ENCODE measurements around the gene RBMS3.
"Not testable (repeated sequence)": the region's sequence is repeated elsewhere in the genome, so short reads cannot be mapped to it uniquely, and the experiment has no call there.

RBMS3 gene

DNA sequence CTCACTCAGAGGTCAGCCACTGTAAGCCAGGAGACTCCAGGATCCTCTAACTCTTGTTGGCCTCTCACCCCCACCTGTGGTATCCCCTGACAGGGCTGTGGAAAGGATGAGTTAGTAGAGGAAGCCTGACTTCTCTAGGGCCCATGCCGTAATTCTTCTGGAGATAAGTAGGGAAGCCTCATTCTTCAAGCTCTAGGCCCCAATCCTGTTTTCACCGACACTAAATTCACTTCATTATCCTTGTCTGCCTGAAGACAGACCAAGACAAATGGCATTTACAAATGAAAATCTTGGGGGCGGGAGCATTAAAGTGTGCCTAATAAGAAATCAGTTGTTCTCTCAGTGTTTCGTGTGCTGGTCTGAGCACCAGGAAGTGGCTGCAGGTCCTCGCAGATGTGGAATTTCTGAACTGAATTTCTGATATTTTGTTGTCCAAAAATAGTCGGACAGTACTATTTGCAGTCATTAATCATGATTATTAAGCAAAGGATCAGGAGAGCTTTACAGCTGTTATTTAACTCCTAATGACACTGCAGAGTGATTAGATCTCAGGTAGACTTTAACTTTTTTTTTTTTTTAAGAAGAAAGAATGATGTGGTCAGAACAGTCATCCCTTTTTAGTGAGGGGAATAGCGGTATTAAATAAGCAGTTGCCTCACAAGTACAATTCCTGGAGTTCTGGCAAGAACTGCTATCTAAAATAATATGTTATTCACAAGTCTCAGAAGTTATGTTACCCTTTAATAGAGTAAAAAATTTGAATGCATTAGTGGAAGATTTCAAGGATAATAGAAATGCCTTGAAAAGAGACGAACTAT lies 58.4 kb downstream of the RBMS3 start:
- DNase-seq (ENCODE audit: low read depth, low spot score), result no peak

GRCh38 chr3:29344154-29344553 lies 63.3 kb downstream of the RBMS3 start:
- DNase-seq (ENCODE audit: low read depth, low spot score), result no peak

DNA sequence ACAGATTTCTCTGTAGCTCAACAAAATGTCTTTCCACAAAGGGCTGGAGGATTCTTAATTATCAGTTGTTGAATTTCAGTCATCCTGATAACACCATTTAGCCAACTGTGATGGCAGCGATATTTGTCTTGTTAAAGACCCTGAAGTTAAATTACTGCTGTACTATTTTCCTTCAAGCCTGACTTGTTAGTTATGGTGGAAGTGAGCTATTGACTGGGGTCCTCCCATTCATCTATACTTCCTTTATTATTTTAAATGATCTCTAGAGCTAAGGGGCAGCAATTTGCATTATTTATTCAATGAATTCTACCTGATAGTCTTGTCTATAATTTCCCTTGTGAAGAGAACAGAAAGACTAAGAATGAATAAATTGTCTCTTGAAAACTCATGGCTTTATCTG lies 64.1 kb downstream of the RBMS3 start:
- no peak for DNase-seq (ENCODE audit: low read depth, low spot score)

DNA sequence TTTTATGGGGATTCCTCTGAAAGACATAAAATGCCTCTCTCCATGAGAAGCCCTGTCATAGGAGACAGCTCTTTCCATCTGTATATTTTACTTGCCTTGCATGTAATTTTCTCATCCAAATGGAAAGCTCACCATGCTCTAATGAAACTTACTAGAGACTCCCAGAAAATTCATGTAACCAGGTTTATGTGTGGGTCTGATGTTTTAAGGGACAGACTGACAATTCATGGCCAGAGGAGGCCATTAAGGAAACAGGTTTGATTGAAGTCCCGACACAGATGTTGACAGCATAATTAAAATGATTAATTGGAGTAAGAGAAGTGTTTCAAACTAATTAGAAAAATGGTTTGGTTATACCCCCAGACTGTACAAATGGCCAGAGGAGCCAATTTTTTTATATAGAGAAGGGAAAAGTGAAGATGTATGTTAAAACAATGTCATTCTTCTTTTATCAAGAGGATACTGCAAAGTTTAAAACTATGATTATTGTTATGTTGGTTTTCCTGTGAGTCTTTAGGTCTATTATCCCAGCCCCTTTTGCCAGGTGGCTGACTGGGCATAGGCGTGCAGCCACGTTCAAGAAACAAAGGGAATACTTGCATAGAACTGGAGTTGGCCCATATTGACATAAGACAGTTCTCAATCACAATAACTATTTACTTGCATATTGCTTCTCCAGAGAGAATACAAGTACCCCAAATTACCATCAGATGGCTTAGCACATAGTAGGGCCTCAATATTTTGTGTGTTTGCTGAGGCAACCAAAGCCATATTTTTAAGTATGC lies 64.8 kb downstream of the RBMS3 start:
- no peak for DNase-seq (ENCODE audit: low read depth, low spot score)

DNA sequence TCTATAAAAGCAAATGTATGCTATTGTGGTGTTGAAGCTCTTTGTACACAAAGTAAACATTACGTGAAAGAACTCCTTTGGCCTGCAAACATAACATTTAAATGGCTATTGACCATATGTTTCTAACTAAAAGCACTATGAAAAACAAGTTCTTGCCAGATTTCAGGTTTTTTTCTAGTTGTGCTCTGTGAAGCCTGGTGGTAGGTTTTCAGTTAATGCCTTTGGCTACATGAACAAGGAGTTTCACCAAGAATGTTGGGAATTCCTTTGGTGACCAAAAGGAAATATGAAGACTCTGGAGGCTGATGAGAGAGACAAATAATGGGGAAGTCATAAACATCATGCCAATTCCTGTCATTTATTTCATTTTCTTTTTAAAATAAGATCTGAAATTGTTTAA lies 66.0 kb downstream of the RBMS3 start:
- DNase-seq (ENCODE audit: low read depth, low spot score), result no peak

- no peak for DNase-seq (ENCODE audit: low read depth, low spot score)
Observed at GRCh38 chr3:29347412-29347811, 66.5 kb downstream of the RBMS3 start.

GRCh38 chr3:29348316-29348715 lies 67.4 kb downstream of the RBMS3 start:
- no peak for DNase-seq (ENCODE audit: low read depth, low spot score)

DNA sequence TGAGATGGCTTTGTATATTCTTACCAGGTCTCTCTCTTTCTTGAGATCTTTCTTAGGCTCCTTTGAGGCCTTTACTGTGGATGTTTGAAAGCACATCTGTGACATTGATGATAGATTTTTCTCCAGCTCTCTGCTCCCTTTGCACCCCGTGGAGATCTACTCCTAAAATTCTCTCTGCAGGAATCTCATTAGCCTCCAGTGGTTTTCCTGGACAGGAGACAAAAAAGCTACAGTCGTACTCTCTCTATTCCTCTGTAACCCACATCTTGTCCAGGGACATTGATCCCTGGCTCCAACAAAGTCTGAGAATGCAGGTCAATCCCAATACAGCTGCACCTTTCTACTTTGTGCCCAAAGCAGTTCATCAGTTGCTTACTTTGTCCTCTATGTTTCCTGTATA lies 68.2 kb downstream of the RBMS3 start:
- no peak for DNase-seq (ENCODE audit: low read depth, low spot score)

- DNase-seq (ENCODE audit: low read depth, low spot score), result no peak
Observed at GRCh38 chr3:29353807-29354206, 72.9 kb downstream of the RBMS3 start.

DNA sequence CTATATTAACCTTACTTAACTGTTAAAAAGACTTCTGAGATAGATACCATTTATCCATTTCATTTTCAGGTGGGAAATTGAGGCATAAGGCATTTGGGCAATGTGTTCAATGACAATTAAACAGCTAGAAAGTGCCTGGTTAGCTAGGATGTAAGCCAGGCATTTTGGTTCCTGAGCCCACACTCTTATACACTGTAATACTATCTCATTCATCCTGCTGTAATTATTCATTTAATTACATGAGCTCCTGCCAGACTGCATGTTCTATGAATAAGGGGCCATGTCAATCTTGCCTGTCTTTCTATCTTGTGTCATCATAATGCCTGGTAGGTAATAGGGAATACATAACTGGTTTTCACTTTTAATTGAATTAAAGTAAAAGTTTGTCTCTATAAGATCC lies 74.0 kb downstream of the RBMS3 start:
- DNase-seq (ENCODE audit: low read depth, low spot score), result no peak

GRCh38 chr3:29356062-29356461 lies 75.2 kb downstream of the RBMS3 start:
- no peak for DNase-seq (ENCODE audit: low read depth, low spot score)

DNA sequence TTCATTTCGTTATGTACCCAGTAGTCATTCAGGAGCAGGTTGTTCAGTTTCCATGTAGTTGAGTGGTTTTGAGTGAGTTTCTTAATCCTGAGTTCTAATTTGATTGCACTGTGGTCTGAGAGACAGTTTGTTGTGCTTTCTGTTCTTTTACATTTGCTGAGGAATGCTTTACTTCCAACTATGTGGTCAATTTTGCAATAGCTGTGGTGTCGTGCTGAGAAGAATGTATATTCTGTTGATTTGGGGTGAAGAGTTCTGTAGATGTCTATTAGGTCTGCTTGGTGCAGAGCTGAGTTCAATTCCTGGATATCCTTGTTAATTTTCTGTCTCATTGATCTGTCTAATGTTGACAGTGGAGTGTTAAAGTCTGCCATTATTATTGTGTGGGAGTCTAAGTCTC lies 79.4 kb downstream of the RBMS3 start:
- DNase-seq (ENCODE audit: low read depth, low spot score), result not testable (repeated sequence)

- DNase-seq (ENCODE audit: low read depth, low spot score), result no peak
Observed at GRCh38 chr3:29363110-29363509, 82.2 kb downstream of the RBMS3 start.

GRCh38 chr3:29370021-29370420 lies 89.2 kb downstream of the RBMS3 start:
- no peak for DNase-seq (ENCODE audit: low read depth, low spot score)

- no peak for DNase-seq (ENCODE audit: low read depth, low spot score)
Observed at GRCh38 chr3:29370476-29371420, 89.9 kb downstream of the RBMS3 start.

DNA sequence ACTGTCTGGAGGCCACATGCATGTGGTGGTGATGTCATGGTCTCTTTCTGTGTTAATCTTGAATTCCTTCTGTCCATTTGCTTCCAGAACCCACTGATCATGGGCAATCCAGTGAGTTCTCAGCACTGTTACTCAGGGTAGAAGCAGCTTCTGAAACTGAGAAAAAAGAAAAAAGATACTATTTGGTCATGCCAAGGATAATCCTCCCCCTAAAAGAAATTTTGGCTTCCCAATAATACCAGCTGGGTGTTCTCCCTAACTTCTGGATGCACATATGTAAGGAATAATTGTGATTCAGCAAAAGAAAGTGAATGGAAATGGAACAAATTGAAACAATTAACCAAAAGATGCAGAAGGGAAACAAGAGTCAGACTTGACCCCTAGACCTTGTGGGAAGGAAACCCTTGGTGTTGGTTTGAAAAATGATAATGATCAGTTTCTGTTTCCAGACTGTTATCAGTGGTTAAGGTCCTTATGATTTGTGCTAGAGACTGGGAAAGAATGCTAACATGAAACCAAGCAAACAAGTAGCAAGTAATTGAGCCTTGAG lies 92.3 kb downstream of the RBMS3 start:
- no peak for DNase-seq (ENCODE audit: low read depth, low spot score)

DNA sequence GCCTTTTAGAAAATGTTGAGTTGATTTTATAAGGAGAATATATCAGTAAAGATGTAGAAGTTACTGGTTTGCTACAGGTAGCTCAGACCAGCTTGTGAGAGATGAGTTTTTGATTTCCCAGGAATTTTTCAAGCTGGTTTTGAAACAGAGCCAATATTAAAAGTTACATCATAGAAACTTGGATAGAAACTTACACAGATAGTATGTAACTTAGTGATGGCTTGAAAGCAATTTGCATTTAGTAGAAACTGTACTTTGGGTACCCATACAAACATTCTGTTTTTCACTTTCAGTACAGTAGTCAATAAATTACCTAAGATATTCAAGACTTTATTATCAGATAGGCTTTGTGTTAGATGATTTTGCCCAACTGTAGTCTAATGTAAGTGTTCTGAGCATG lies 93.4 kb downstream of the RBMS3 start:
- no peak for DNase-seq (ENCODE audit: low read depth, low spot score)

GRCh38 chr3:29379097-29379496 lies 98.2 kb downstream of the RBMS3 start:
- no peak for DNase-seq (ENCODE audit: low read depth, low spot score)

DNA sequence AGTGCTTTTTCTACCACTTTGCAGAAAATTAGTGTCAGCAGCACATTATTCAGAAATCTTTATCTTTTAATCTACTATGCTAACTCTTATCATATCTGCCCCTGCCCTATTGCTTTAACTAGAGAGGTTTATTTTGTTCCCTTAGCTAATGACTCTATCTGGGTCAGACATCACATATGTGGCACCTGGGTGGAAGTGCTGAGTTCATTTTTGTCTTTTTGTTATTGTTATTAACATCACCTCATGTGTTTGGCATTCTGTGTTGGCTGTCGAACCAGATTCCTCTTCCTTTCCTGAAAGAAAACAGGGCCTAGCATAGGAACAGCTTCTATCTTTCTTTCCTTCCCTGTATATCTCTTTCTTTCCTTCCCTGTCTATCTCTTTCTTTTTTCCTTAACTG lies 100.7 kb downstream of the RBMS3 start:
- DNase-seq (ENCODE audit: low read depth, low spot score), result no peak

GRCh38 chr3:29382409-29382808 lies 101.5 kb downstream of the RBMS3 start:
- no peak for DNase-seq (ENCODE audit: low read depth, low spot score)

DNA sequence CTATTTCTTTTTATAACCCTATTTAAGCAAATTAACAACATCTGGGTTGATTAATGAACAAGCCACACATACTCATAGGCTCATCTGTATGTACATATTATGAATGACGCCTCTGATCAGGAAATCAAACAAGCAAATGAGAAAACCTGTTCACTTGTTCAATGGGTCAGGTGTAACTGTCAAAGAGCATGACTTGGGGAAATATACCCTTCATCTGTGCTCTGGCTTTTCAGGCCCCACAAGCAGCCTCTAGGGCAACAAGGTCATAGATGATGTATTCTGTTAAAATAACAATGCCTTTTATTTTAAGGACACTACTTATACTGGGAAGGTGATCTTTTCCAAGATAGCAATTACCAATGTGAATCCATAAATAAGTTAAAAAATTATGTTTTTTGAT lies 102.0 kb downstream of the RBMS3 start:
- DNase-seq (ENCODE audit: low read depth, low spot score), result no peak

DNA sequence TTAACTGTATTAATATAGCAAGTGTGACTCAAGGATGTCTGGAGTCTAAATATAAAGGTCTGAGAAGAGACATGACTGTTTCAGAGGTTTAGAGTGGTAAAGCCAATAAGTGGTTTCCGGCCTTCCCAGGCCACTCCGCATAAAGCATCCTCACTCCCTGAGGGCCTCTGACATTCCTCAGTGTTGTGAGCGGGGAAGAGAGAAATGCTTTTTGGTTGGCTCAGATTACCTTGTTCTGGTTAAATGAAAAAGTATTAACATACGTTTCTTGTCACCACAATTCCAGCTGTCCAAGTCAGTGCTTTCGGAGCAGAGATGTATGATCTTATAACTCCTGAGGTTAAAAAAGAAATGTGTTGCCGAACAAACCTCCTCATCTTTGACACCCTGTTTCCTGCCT lies 103.8 kb downstream of the RBMS3 start:
- DNase-seq (ENCODE audit: low read depth, low spot score), result no peak

Data from activated CD4-positive, CD25-positive, alpha-beta regulatory T cell treated with anti-CD3 and anti-CD28 coated beads, Interleukin-2, amount 50 U/mL, for 16 hours (primary cell).